ENCODE results near the gene RNF187. TPM values are rescaled to one million over a fixed set of nuclear protein-coding genes. Genes with fewer than 3 reads are reported as not detected.

RNF187 gene
- total RNA-seq, 6 experiments from 2014 or later: 43.9 to 66.6 (median 56.3) TPM

GRCh38 chr1:228488818-228489674 is 1.9 kb downstream of the RNF187 start:
- no peaks in the 10 kb centered on the region for H3K27me3 ChIP-seq
- WGBS (ENCODE audit: insufficient coverage, low coverage, low lambda C conversion rate, missing lambda C conversion rate): 94% methylated on average over 6 of the region's 9 CpGs
- no peak overlapping the region for H3K4me3 ChIP-seq
- TF ChIP-seq POLR2A (IDR thresholded peaks at IDR 0.05) (no peak), CTCF (IDR thresholded peaks at IDR 0.05) (no peak)
- H3K27ac ChIP-seq: no peak overlapping the region
- intact Hi-C loops (cut with DNase I): no loop called here
- DNase-seq: no peak
- peaks cover 0 to 27% (median 7%) of the 10 kb centered on the region in 4 donors for H3K36me3 ChIP-seq
- H3K4me1 ChIP-seq: peaks cover 0 to 28% (median 13%) of the 10 kb centered on the region in 4 donors
- H3K9me3 ChIP-seq: no peaks in the 10 kb centered on the region
- ATAC-seq: no peak

DNA sequence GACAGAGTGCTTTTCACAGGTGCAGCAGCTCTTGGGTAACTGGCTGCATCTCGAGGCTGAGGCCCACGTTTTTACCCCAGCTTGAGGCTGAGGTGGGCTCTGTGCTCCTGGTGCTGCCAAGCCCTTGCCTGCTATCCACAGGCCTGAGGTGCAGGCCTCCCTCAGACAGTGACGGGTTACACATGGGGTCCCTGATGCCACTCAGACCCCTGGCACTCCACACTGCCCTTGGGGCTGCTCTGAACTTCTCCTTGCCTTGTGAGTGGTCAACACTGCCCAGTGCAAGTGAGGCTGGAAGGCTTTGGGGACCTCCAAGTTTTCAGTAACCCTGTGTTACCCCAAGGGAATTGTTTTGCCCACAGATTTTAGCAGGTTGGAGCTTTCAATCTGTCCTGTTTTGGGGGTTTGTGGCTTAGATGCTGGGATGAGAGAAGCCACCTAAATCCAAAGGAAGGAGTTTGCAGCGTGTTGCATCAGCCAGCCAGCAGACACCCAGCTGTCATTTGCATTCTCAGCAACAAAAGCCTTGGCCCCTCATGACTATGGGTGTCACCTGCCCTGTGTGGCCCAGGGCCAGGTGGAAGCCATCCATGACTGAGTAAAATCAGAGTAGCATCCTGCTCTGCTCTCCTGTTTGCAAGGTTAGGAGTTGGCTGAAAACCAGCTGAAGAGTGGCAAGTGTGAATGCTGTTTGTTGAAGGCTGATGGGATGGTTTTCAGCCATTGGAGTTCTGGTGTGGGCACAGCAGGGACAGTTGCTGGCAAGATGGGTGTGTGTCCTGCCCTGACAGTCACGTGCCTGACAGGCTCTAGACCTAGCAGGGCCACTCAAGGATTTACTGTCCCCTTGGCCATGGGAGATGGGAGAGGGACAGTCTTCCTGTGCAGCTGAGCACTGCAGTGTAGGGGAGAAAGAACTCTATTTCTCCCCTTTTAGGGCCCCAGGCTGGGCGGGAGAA is 3.2 kb downstream of the RNF187 start:
- intact Hi-C loops (cut with DNase I): no loop called here
- no peaks in the 10 kb centered on the region for H3K27me3 ChIP-seq
- ATAC-seq: peak in 1 of 4 donors; percentile 21
- no peak overlapping the region for H3K27ac ChIP-seq
- H3K4me1 ChIP-seq: peaks cover 0 to 22% (median 12%) of the 10 kb centered on the region in 4 donors
- peaks cover 0 to 30% (median 11%) of the 10 kb centered on the region in 4 donors for H3K36me3 ChIP-seq
- 73% methylated on average over 4 of the region's 6 CpGs for WGBS (ENCODE audit: insufficient coverage, low coverage, low lambda C conversion rate, missing lambda C conversion rate)
- peak in 1 of 3 donors; percentile 65 for DNase-seq
- no peak overlapping the region for H3K4me3 ChIP-seq
- no peaks in the 10 kb centered on the region for H3K9me3 ChIP-seq
- no peak for TF ChIP-seq POLR2A (IDR thresholded peaks at IDR 0.05)
- TF ChIP-seq CTCF (IDR thresholded peaks at IDR 0.05): no peak

DNA sequence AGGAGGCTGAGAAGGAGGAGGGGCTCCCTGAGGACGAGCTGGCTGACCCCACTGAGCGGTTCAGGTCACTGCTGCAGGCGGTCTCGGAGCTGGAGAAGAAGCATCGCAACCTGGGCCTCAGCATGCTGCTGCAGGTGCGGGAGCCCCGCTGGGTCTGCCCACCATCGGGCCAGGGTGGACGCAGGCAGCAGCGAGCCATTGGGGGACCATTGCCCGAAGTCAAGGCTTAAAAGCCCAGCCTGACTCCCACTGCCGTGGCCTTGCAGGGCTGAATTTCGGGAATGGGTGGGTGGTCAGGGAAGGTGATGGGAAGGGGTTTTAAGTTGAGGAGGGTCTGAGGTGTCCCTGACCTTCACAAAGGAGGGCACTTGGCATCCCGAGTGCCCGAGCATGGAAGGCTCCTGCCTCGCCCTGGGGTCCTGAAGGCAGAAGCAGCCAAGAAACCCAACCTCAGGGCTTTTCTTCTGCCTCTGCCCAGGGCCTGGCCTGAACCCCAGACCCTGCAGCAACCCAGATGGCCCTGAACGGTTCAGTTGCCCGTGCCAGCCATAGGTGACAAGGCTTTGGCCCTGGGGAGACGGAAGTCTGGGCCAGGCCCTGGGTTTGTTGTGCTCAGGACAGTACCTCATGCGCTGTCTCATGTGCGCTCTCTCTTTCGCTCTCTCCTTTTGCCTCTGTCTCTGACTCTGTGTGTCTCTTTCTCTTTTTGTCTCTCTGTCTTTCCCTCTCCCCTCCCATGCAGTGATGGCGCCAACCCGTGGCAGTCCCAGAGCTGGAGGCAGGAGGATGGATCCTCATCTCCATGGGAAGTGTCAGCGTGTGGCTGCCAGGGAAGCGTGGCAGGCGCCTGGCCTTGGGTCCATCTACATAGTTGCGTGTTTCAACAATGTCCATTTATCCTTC is 6.2 kb downstream of the RNF187 start:
- peaks cover 0 to 30% (median 11%) of the 10 kb centered on the region in 4 donors for H3K36me3 ChIP-seq
- intact Hi-C loops (cut with DNase I): no loop called here

More for the DNA sequence above, 6.2 kb downstream of the RNF187 start:
- Histone ChIP-seq H3K9me3 (no peaks in the 10 kb centered on the region), H3K27ac (no peak overlapping the region), H3K27me3 (no peaks in the 10 kb centered on the region), H3K4me3 (no peak overlapping the region), H3K4me1 (peaks cover 0 to 9% (median 4%) of the 10 kb centered on the region in 4 donors)
- WGBS (ENCODE audit: insufficient coverage, low coverage, low lambda C conversion rate, missing lambda C conversion rate): 96% methylated on average over 11 of the region's 28 CpGs
- TF ChIP-seq CTCF (IDR thresholded peaks at IDR 0.05) (no peak), POLR2A (IDR thresholded peaks at IDR 0.05) (no peak)
- ATAC-seq (no peak), DNase-seq (no peak)
